AG04449 (cell line): ENCODE measurements around the gene SRRM2.

Source experiments
- CTCF ChIA-PET: fragments of 350-600 bp; formaldehyde crosslinking; extraction: SDS; loops from one replicate; lab custom pipeline; 2021; ENCODE audit warnings: antibody characterized with exemption; lab: Yijun Ruan, JAX
- POLR2A ChIA-PET: fragments of 400-600, 350-600 bp; formaldehyde crosslinking; extraction: SDS; loops from one replicate; lab custom pipeline; 2020; ENCODE audit warnings: antibody characterized with exemption, inconsistent platforms; lab: Yijun Ruan, JAX
- DNase-seq: peaks from one replicate; pipeline ENCODE4 v3.0.0-alpha.2; 2010; ENCODE audit warnings: low read depth, low spot score
- H3K4me3 ChIP-seq: 2 replicates; pipeline ENCODE4 v1.5.1; 2011; ENCODE audit warnings: low read depth, mild to moderate bottlenecking, control low read depth, low read length
- TF ChIP-seq, protein P1 (sequence below): IDR thresholded peaks from one replicate; pipeline ENCODE4 v1.5.1; 2011; ENCODE audit warnings: mild to moderate bottlenecking, moderate library complexity, low read length, control low read depth, inconsistent platforms; ENCODE audit not compliant: insufficient read depth; ENCODE audit errors: missing control alignments

The SRRM2 gene

DNA sequence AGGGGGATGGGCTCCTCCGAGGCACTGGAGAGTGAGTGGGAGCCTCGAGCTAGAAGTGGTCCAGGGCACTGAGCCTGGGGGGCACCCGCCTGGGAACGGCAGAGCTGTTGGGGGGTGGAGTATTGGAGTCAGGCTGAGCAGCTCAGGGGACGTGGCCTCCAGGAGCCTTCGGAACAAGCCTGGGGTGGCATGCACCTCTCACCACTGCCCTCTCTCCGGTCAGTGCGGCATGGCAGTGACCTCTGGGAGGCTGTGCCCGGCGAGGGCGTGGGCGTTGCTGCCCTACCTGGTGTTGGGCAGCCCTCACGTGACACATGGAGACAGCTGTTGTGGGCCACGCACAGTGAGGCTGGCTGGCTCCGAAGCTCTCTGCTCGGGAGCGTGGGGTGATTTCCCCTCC, 46.4 kb upstream of the SRRM2 start:
- TF ChIP-seq, protein P1, sequence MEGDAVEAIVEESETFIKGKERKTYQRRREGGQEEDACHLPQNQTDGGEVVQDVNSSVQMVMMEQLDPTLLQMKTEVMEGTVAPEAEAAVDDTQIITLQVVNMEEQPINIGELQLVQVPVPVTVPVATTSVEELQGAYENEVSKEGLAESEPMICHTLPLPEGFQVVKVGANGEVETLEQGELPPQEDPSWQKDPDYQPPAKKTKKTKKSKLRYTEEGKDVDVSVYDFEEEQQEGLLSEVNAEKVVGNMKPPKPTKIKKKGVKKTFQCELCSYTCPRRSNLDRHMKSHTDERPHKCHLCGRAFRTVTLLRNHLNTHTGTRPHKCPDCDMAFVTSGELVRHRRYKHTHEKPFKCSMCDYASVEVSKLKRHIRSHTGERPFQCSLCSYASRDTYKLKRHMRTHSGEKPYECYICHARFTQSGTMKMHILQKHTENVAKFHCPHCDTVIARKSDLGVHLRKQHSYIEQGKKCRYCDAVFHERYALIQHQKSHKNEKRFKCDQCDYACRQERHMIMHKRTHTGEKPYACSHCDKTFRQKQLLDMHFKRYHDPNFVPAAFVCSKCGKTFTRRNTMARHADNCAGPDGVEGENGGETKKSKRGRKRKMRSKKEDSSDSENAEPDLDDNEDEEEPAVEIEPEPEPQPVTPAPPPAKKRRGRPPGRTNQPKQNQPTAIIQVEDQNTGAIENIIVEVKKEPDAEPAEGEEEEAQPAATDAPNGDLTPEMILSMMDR, result no peak
- H3K4me3 ChIP-seq, result no peak overlapping the region
- ChIA-PET CTCF (no interaction called here), POLR2A (interaction anchor here (0.7 kb wide), 1 partner anchor 1329 kb away, joined by 3 read pairs; no protein-coding TSS in a partner anchor)
- DNase-seq, result no peak

DNA sequence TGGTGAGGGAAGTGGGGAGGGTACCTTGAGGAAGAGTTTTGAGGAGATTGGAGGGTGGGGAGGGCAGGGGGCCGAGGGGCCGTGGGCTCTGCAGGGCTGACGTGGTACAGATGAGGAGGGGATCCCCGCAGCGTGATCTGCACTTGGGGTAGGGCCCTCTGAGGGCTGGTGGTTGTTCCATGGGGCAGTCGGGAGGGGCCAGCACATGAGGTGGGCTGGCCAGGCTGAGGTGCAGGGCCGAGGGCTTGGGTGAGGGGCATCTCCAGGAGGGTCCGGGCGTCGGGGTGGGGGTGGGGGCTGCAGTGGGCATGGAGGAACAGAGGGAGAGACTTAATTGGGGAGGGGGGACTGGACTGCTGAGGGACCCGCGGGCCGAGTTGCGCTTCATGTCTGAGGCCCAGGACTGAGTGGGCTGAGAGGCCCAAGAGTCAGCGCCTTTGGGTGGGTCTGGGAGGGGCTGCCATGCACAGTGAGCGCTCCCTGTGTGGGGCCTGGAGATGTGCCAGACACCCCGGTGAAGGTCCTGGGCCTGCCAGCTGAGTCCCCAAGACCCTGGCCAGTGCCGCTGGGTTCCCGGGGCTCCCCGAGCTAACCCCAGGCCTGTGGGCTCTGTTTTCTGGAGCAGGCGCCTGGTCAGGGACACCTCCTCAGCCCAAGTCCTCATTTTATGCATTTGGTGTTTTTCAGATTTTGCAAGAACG, 45.7 kb upstream of the SRRM2 start:
- TF ChIP-seq, protein P1, result no peak
- CTCF ChIA-PET, result no interaction called here
- no peak for DNase-seq
- POLR2A ChIA-PET, result interaction anchor here (0.7 kb wide), 1 partner anchor 1329 kb away, joined by 3 read pairs; no protein-coding TSS in a partner anchor
- H3K4me3 ChIP-seq, result no peak overlapping the region

DNA sequence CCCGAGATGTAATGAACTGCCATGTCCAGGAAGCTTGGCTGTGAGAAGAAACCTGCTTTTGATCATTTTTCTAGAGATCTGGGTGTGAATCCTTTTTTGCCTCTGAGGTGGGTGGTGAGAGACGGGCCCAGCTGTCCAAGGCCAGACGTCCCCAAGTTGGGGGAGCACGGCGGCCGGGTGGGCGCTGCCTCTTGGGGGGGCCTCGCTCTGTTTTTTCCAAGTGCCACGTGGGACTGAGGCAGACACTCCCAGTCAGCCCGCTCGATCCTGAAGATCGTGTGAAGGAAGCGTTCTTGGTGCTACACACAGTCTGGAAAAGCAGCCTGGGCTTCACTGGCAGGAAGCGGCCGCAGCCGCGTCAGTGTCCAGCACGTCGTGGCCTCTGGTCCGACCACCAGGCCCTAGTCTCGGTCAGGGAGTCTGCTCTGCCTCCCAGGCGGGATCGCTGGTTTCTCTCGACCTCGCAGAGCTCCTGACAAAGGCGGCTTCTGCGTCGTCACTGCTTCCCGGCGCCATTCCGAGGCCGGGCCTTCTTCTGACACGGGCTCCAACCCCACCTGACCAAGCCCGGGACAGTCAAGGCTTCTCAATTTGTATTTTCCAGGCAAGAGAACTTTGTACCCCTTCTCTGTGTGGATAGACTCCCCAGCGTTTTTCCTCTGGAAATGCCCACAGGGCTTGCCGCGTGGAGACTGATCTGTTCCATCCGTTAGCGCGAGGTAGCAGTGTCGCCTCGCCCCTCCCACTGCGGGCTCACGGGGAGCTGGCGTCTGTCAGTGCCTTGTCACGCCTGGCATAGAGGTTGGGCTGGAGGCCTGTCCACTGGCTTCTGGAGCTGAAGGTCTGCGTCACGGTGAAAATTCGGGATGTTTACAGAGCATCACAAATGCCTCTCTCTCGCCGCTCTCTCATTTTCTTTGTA, 44.8 kb upstream of the SRRM2 start:
- DNase-seq, result no peak
- ChIA-PET POLR2A (no interaction called here), CTCF (no interaction called here)
- H3K4me3 ChIP-seq, result no peak overlapping the region
- TF ChIP-seq, protein P1, result no peak

DNA sequence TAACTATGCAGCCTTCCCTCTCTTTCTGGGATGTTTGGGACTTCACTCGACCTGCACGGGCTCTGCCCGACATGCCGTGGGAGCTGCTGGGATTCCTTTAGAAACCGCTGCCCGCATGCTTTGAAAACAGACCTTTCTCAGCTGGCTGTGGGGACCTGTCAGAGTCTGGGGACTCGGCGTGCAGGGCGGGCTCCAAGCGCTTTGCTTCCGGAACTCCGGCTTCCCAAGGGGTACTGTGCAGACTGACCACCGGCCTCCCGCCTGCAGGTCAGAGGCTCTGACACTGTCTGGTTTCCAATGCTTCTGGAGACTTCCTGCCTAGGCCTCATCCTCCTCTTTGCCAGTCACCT, 44.2 kb upstream of the SRRM2 start:
- TF ChIP-seq, protein P1, result no peak
- DNase-seq, result no peak
- POLR2A ChIA-PET, result no interaction called here
- CTCF ChIA-PET, result interaction anchor here (1.0 kb wide), 1 partner anchor 14 kb away, joined by 3 read pairs; no protein-coding TSS in a partner anchor
- H3K4me3 ChIP-seq, result no peak overlapping the region

DNA sequence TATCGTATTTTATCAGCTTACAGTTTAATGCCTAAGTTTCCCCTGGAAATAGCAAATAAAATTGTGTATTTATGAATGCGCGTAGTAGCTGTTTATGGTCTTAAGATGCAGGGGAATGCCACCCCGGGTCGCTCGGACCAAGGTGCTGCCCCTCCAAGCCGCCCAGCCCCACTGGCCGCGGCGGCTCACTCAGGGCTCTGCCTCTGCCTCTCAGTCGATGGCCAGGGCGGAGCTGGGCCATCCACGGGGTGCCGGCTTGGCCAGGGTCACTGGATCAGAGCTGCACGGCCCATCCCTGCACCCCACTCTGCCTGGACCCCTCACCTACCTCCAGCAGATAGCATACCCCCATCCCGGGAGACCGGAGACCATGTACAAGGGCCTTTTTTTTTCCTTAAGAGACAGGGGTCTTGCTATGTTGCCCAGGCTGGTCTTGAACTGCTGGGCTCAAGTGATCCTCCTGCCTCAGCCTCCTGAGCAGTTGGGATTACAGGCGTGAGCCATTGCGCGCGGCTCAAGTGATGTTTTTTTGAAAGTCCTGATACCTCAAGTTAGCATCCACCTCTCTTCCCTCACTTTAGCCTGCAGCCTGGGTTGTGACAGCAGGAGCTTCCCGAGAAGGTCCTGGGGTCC, 43.4 kb upstream of the SRRM2 start:
- H3K4me3 ChIP-seq, result no peak overlapping the region
- TF ChIP-seq, protein P1, result no peak
- DNase-seq, result no peak
- CTCF ChIA-PET, result interaction anchor here (1.0 kb wide), 1 partner anchor 13 kb away, joined by 3 read pairs; no protein-coding TSS in a partner anchor
- POLR2A ChIA-PET, result no interaction called here
